ENCODE measurements around the gene PITPNM3.

The PITPNM3 gene

GRCh38 chr17:6525141-6525540 lies 31.2 kb downstream of the PITPNM3 start:
- no peak for DNase-seq

GRCh38 chr17:6524520-6524919 lies 31.8 kb downstream of the PITPNM3 start:
- no peak for DNase-seq

GRCh38 chr17:6523809-6524355 lies 32.5 kb downstream of the PITPNM3 start:
- DNase-seq, result no peak

- DNase-seq, result no peak
These were observed 33.0 kb downstream of the PITPNM3 start for GRCh38 chr17:6523330-6523729.

GRCh38 chr17:6521586-6521985 lies 34.8 kb downstream of the PITPNM3 start:
- no peak for DNase-seq

GRCh38 chr17:6517062-6517461 lies 39.3 kb downstream of the PITPNM3 start:
- DNase-seq, result peak; percentile 21

- no peak for DNase-seq
These were observed 42.0 kb downstream of the PITPNM3 start for GRCh38 chr17:6514371-6514770.

- DNase-seq, result no peak
These were observed 43.8 kb downstream of the PITPNM3 start for GRCh38 chr17:6512552-6512951.

- no peak for DNase-seq
These were observed 45.9 kb downstream of the PITPNM3 start for GRCh38 chr17:6510321-6510977.

- DNase-seq, result no peak
These were observed 46.4 kb downstream of the PITPNM3 start for GRCh38 chr17:6509921-6510320.

- no peak for DNase-seq
These were observed 47.2 kb downstream of the PITPNM3 start for GRCh38 chr17:6509031-6509771.

- DNase-seq, result no peak
These were observed 47.8 kb downstream of the PITPNM3 start for GRCh38 chr17:6508519-6509030.

GRCh38 chr17:6508016-6508415 lies 48.3 kb downstream of the PITPNM3 start:
- no peak for DNase-seq

- no peak for DNase-seq
These were observed 48.8 kb downstream of the PITPNM3 start for GRCh38 chr17:6507535-6507934.

- DNase-seq, result no peak
These were observed 49.6 kb downstream of the PITPNM3 start for GRCh38 chr17:6506679-6507231.

GRCh38 chr17:6505425-6506142 lies 50.8 kb downstream of the PITPNM3 start:
- DNase-seq, result no peak

- DNase-seq, result no peak
These were observed 52.6 kb downstream of the PITPNM3 start for GRCh38 chr17:6503641-6504195.

GRCh38 chr17:6502871-6503509 lies 53.4 kb downstream of the PITPNM3 start:
- DNase-seq, result no peak

GRCh38 chr17:6502142-6502541 lies 54.2 kb downstream of the PITPNM3 start:
- DNase-seq, result no peak

GRCh38 chr17:6501359-6501758 lies 55.0 kb downstream of the PITPNM3 start:
- DNase-seq, result no peak

- no peak for DNase-seq
These were observed 57.3 kb downstream of the PITPNM3 start for GRCh38 chr17:6498901-6499540.

GRCh38 chr17:6498356-6498755 lies 58.0 kb downstream of the PITPNM3 start:
- no peak for DNase-seq

Data from suppressor macrophage treated with lipopolysaccharide for 4 hours (primary cell).